Muscle of leg (tissue), 11 donors: ENCODE data around the gene ADAM8. TPM values are rescaled to one million over a fixed set of nuclear protein-coding genes. Genes with fewer than 3 reads are reported as not detected.

ENCODE experiments used
- DNase-seq: peaks from one replicate; pipeline ENCODE4 v3.0.0; 2013
- H3K27ac ChIP-seq: one replicate; pipeline ENCODE4 v1.5.1; 2013; ENCODE audit warnings: mild to moderate bottlenecking, low read length, control low read depth
- H3K27me3 ChIP-seq: one replicate; pipeline ENCODE4 v1.6.1; 2013; ENCODE audit warnings: low read length; ENCODE audit not compliant: control insufficient read depth, insufficient read depth
- H3K36me3 ChIP-seq: one replicate; pipeline ENCODE4 v1.6.1; 2013; ENCODE audit warnings: low read length; ENCODE audit not compliant: control insufficient read depth, insufficient read depth
- H3K4me1 ChIP-seq: one replicate; pipeline ENCODE4 v1.6.1; 2013; ENCODE audit warnings: low read length; ENCODE audit not compliant: control insufficient read depth, insufficient read depth
- H3K4me3 ChIP-seq: one replicate; pipeline ENCODE4 v1.5.1; 2013; ENCODE audit warnings: low read length, control low read depth
- H3K9me3 ChIP-seq: replicated peaks from 2 replicates; pipeline ENCODE4 v1.6.1; 2013; ENCODE audit warnings: low read depth, low read length; ENCODE audit not compliant: control insufficient read depth
- WGBS: methylation state at CpG from one replicate; pipeline ENCODE4 v1.1.5; 2013; ENCODE audit warnings: missing lambda C conversion rate; ENCODE audit not compliant: insufficient coverage; 5-methylcytosine and 5-hydroxymethylcytosine counted together
- polyA plus RNA-seq, 8 donors: library from polyadenylated mRNA; unstranded; fragments of 120-200 nt; gene quantifications; one replicate each; pipeline versions ENCODE4 v1.2.1 to v1.2.3, GENCODE V29; 2013; ENCODE audit warnings: inconsistent platforms in 1 of 8, low replicate concordance in 1 of 8; ENCODE audit not compliant: insufficient read length in 8 of 8, insufficient read depth in 1 of 8
- total RNA-seq: library from RNA; stranded (reverse); fragments of 120-200 nt; gene quantifications from one replicate; pipeline ENCODE4 v1.2.4, GENCODE V29; 2013

ADAM8 gene
- total and polyA plus RNA-seq, 9 donors: 1.4 to 3.0 (median 1.9) TPM

GRCh38 chr10:133297504-133297903 is 20.8 kb upstream of the ADAM8 start:
- WGBS: 96% methylated on average over 10 of the region's 10 CpGs

GRCh38 chr10:133295426-133296320 is 19.0 kb upstream of the ADAM8 start:
- Histone ChIP-seq H3K4me1 (no peaks in the 10 kb centered on the region), H3K27me3 (no peaks in the 10 kb centered on the region), H3K4me3 (no peak overlapping the region), H3K9me3 (no peaks in the 10 kb centered on the region), H3K36me3 (peaks cover 86% of the 10 kb centered on the region), H3K27ac (no peak overlapping the region)
- no peak for DNase-seq
- WGBS: 93% methylated on average over 39 of the region's 42 CpGs

More at GRCh38 chr10:133297504-133297903, 20.8 kb upstream of the ADAM8 start:
- Histone ChIP-seq H3K4me1 (no peaks in the 10 kb centered on the region), H3K27me3 (no peaks in the 10 kb centered on the region), H3K4me3 (no peak overlapping the region), H3K9me3 (no peaks in the 10 kb centered on the region), H3K36me3 (peaks cover 87% of the 10 kb centered on the region), H3K27ac (no peak overlapping the region)
- no peak for DNase-seq

GRCh38 chr10:133294189-133294588 is 17.5 kb upstream of the ADAM8 start:
- Histone ChIP-seq H3K9me3 (no peaks in the 10 kb centered on the region), H3K36me3 (peaks cover 86% of the 10 kb centered on the region), H3K27me3 (no peaks in the 10 kb centered on the region), H3K4me1 (no peaks in the 10 kb centered on the region), H3K27ac (no peak overlapping the region), H3K4me3 (no peak overlapping the region)
- 83% methylated on average over 15 of the region's 15 CpGs for WGBS
- DNase-seq: no peak

- no peaks in the 10 kb centered on the region for H3K9me3 ChIP-seq
- no peak overlapping the region for H3K4me3 ChIP-seq
- H3K27ac ChIP-seq: no peak overlapping the region
- H3K36me3 ChIP-seq: peaks cover 86% of the 10 kb centered on the region
- no peaks in the 10 kb centered on the region for H3K27me3 ChIP-seq
- H3K4me1 ChIP-seq: no peaks in the 10 kb centered on the region
- 91% methylated on average over 8 of the region's 10 CpGs for WGBS
- DNase-seq: no peak
Measured at GRCh38 chr10:133293810-133294119, 17.1 kb upstream of the ADAM8 start.

- Histone ChIP-seq H3K4me1 (no peaks in the 10 kb centered on the region), H3K27me3 (no peaks in the 10 kb centered on the region), H3K27ac (no peak overlapping the region), H3K36me3 (peaks cover 86% of the 10 kb centered on the region), H3K9me3 (no peaks in the 10 kb centered on the region), H3K4me3 (no peak overlapping the region)
- 95% methylated on average over 33 of the region's 38 CpGs for WGBS
- DNase-seq: no peak
Measured at GRCh38 chr10:133292919-133293809, 16.5 kb upstream of the ADAM8 start.

- H3K27ac ChIP-seq: no peak overlapping the region
- peaks cover 83% of the 10 kb centered on the region for H3K36me3 ChIP-seq
Measured at GRCh38 chr10:133289761-133290160, 13.1 kb upstream of the ADAM8 start.

GRCh38 chr10:133287832-133288500 is 11.3 kb upstream of the ADAM8 start:
- H3K4me3 ChIP-seq: no peak overlapping the region
- WGBS: 96% methylated on average over 34 of the region's 46 CpGs
- no peaks in the 10 kb centered on the region for H3K4me1 ChIP-seq
- no peaks in the 10 kb centered on the region for H3K27me3 ChIP-seq
- no peak for DNase-seq
- H3K27ac ChIP-seq: no peak overlapping the region
- no peaks in the 10 kb centered on the region for H3K9me3 ChIP-seq
- H3K36me3 ChIP-seq: peaks cover 83% of the 10 kb centered on the region

More at GRCh38 chr10:133289761-133290160, 13.1 kb upstream of the ADAM8 start:
- H3K27me3 ChIP-seq: no peaks in the 10 kb centered on the region
- no peaks in the 10 kb centered on the region for H3K9me3 ChIP-seq
- 96% methylated on average over 24 of the region's 24 CpGs for WGBS
- H3K4me1 ChIP-seq: no peaks in the 10 kb centered on the region
- no peak overlapping the region for H3K4me3 ChIP-seq
- no peak for DNase-seq

- Histone ChIP-seq H3K4me3 (no peak overlapping the region), H3K27me3 (no peaks in the 10 kb centered on the region), H3K36me3 (peaks cover 87% of the 10 kb centered on the region), H3K9me3 (no peaks in the 10 kb centered on the region), H3K4me1 (no peaks in the 10 kb centered on the region), H3K27ac (no peak overlapping the region)
- DNase-seq: no peak
- WGBS: 88% methylated on average over 16 of the region's 18 CpGs
Measured at GRCh38 chr10:133286366-133286765, 9.7 kb upstream of the ADAM8 start.

GRCh38 chr10:133285217-133285616 is 8.5 kb upstream of the ADAM8 start:
- WGBS: 94% methylated on average over 34 of the region's 36 CpGs
- no peaks in the 10 kb centered on the region for H3K4me1 ChIP-seq
- H3K4me3 ChIP-seq: no peak overlapping the region
- H3K36me3 ChIP-seq: peaks cover 87% of the 10 kb centered on the region
- no peak overlapping the region for H3K27ac ChIP-seq
- no peaks in the 10 kb centered on the region for H3K9me3 ChIP-seq
- DNase-seq: no peak
- H3K27me3 ChIP-seq: no peaks in the 10 kb centered on the region

- H3K9me3 ChIP-seq: no peaks in the 10 kb centered on the region
- peaks cover 87% of the 10 kb centered on the region for H3K36me3 ChIP-seq
- no peak overlapping the region for H3K27ac ChIP-seq
Measured at GRCh38 chr10:133283931-133284330, 7.3 kb upstream of the ADAM8 start.

More at GRCh38 chr10:133283931-133284330, 7.3 kb upstream of the ADAM8 start:
- Histone ChIP-seq H3K4me1 (no peaks in the 10 kb centered on the region), H3K27me3 (no peaks in the 10 kb centered on the region), H3K4me3 (no peak overlapping the region)
- 96% methylated on average over 23 of the region's 24 CpGs for WGBS
- no peak for DNase-seq
